Measurements from ENCODE around the gene C1orf159.
"Not testable (repeated sequence)": the region's sequence is repeated elsewhere in the genome, so short reads cannot be mapped to it uniquely, and the experiment has no call there.

Gene C1orf159

GRCh38 chr1:1068517-1069055 is 47.3 kb downstream of the C1orf159 start:
- Histone ChIP-seq H3K36me3 (ENCODE audit: control insufficient read depth, low read depth, low read length) (no peaks in the 10 kb centered on the region), H3K4me3 (ENCODE audit: low read length) (peak overlapping the region; percentile 42), H3K9me3 (ENCODE audit: control insufficient read depth, low read depth, low read length) (no peaks in the 10 kb centered on the region), H3K27me3 (ENCODE audit: control insufficient read depth, insufficient read depth, low read length) (peaks cover 51% of the 10 kb centered on the region), H3K9ac (ENCODE audit: low read length) (no peak overlapping the region), H3K27ac (ENCODE audit: low read length) (no peak overlapping the region), H3K4me1 (ENCODE audit: control insufficient read depth, low read depth, low read length) (peaks cover 6% of the 10 kb centered on the region)

- peaks cover 6% of the 10 kb centered on the region for H3K4me1 ChIP-seq (ENCODE audit: control insufficient read depth, low read depth, low read length)
- H3K4me3 ChIP-seq (ENCODE audit: low read length), result peak overlapping the region; percentile 42
- H3K27me3 ChIP-seq (ENCODE audit: control insufficient read depth, insufficient read depth, low read length), result peaks cover 57% of the 10 kb centered on the region
- H3K27ac ChIP-seq (ENCODE audit: low read length), result no peak overlapping the region
- H3K9ac ChIP-seq (ENCODE audit: low read length), result no peak overlapping the region
- no peaks in the 10 kb centered on the region for H3K36me3 ChIP-seq (ENCODE audit: control insufficient read depth, low read depth, low read length)
- no peaks in the 10 kb centered on the region for H3K9me3 ChIP-seq (ENCODE audit: control insufficient read depth, low read depth, low read length)
These were observed 47.9 kb downstream of the C1orf159 start for GRCh38 chr1:1067860-1068516.

GRCh38 chr1:1067284-1067859 is 48.5 kb downstream of the C1orf159 start:
- Histone ChIP-seq H3K27ac (ENCODE audit: low read length) (no peak overlapping the region), H3K9me3 (ENCODE audit: control insufficient read depth, low read depth, low read length) (no peaks in the 10 kb centered on the region), H3K4me3 (ENCODE audit: low read length) (no peak overlapping the region), H3K36me3 (ENCODE audit: control insufficient read depth, low read depth, low read length) (no peaks in the 10 kb centered on the region), H3K27me3 (ENCODE audit: control insufficient read depth, insufficient read depth, low read length) (peaks cover 63% of the 10 kb centered on the region), H3K4me1 (ENCODE audit: control insufficient read depth, low read depth, low read length) (peaks cover 6% of the 10 kb centered on the region), H3K9ac (ENCODE audit: low read length) (no peak overlapping the region)

- H3K4me1 ChIP-seq (ENCODE audit: control insufficient read depth, low read depth, low read length), result peaks cover 6% of the 10 kb centered on the region
- no peak overlapping the region for H3K27ac ChIP-seq (ENCODE audit: low read length)
- peaks cover 70% of the 10 kb centered on the region for H3K27me3 ChIP-seq (ENCODE audit: control insufficient read depth, insufficient read depth, low read length)
- no peaks in the 10 kb centered on the region for H3K9me3 ChIP-seq (ENCODE audit: control insufficient read depth, low read depth, low read length)
- no peak overlapping the region for H3K9ac ChIP-seq (ENCODE audit: low read length)
- no peaks in the 10 kb centered on the region for H3K36me3 ChIP-seq (ENCODE audit: control insufficient read depth, low read depth, low read length)
- H3K4me3 ChIP-seq (ENCODE audit: low read length), result no peak overlapping the region
These were observed 49.2 kb downstream of the C1orf159 start for GRCh38 chr1:1066403-1067283.

GRCh38 chr1:1065940-1066304 is 50.0 kb downstream of the C1orf159 start:
- not testable (repeated sequence) for H3K36me3 ChIP-seq (ENCODE audit: control insufficient read depth, low read depth, low read length); H3K27ac ChIP-seq (ENCODE audit: low read length); H3K4me1 ChIP-seq (ENCODE audit: control insufficient read depth, low read depth, low read length); H3K4me3 ChIP-seq (ENCODE audit: low read length); H3K9ac ChIP-seq (ENCODE audit: low read length); H3K9me3 ChIP-seq (ENCODE audit: control insufficient read depth, low read depth, low read length)
- H3K27me3 ChIP-seq (ENCODE audit: control insufficient read depth, insufficient read depth, low read length), result peaks cover 73% of the 10 kb centered on the region

- H3K9ac ChIP-seq (ENCODE audit: low read length), result no peak overlapping the region
- no peak overlapping the region for H3K27ac ChIP-seq (ENCODE audit: low read length)
- no peaks in the 10 kb centered on the region for H3K9me3 ChIP-seq (ENCODE audit: control insufficient read depth, low read depth, low read length)
- H3K4me3 ChIP-seq (ENCODE audit: low read length), result no peak overlapping the region
- peaks cover 6% of the 10 kb centered on the region for H3K4me1 ChIP-seq (ENCODE audit: control insufficient read depth, low read depth, low read length)
- no peaks in the 10 kb centered on the region for H3K36me3 ChIP-seq (ENCODE audit: control insufficient read depth, low read depth, low read length)
- H3K27me3 ChIP-seq (ENCODE audit: control insufficient read depth, insufficient read depth, low read length), result peaks cover 73% of the 10 kb centered on the region
These were observed 50.5 kb downstream of the C1orf159 start for GRCh38 chr1:1065265-1065939.

- no peak overlapping the region for H3K4me3 ChIP-seq (ENCODE audit: low read length)
- H3K4me1 ChIP-seq (ENCODE audit: control insufficient read depth, low read depth, low read length), result peaks cover 6% of the 10 kb centered on the region
- no peak overlapping the region for H3K9ac ChIP-seq (ENCODE audit: low read length)
- H3K36me3 ChIP-seq (ENCODE audit: control insufficient read depth, low read depth, low read length), result no peaks in the 10 kb centered on the region
- H3K9me3 ChIP-seq (ENCODE audit: control insufficient read depth, low read depth, low read length), result no peaks in the 10 kb centered on the region
- peaks cover 72% of the 10 kb centered on the region for H3K27me3 ChIP-seq (ENCODE audit: control insufficient read depth, insufficient read depth, low read length)
- no peak overlapping the region for H3K27ac ChIP-seq (ENCODE audit: low read length)
These were observed 51.7 kb downstream of the C1orf159 start for GRCh38 chr1:1063945-1064831.

GRCh38 chr1:1063261-1063944 is 52.5 kb downstream of the C1orf159 start:
- H3K4me3 ChIP-seq (ENCODE audit: low read length), result no peak overlapping the region
- H3K9me3 ChIP-seq (ENCODE audit: control insufficient read depth, low read depth, low read length), result no peaks in the 10 kb centered on the region
- no peak overlapping the region for H3K27ac ChIP-seq (ENCODE audit: low read length)
- no peak overlapping the region for H3K9ac ChIP-seq (ENCODE audit: low read length)
- peaks cover 80% of the 10 kb centered on the region for H3K27me3 ChIP-seq (ENCODE audit: control insufficient read depth, insufficient read depth, low read length)
- H3K36me3 ChIP-seq (ENCODE audit: control insufficient read depth, low read depth, low read length), result no peaks in the 10 kb centered on the region
- peaks cover 6% of the 10 kb centered on the region for H3K4me1 ChIP-seq (ENCODE audit: control insufficient read depth, low read depth, low read length)

GRCh38 chr1:1062348-1063163 is 53.3 kb downstream of the C1orf159 start:
- Histone ChIP-seq H3K27me3 (ENCODE audit: control insufficient read depth, insufficient read depth, low read length) (peaks cover 80% of the 10 kb centered on the region), H3K4me3 (ENCODE audit: low read length) (no peak overlapping the region), H3K36me3 (ENCODE audit: control insufficient read depth, low read depth, low read length) (no peaks in the 10 kb centered on the region), H3K9me3 (ENCODE audit: control insufficient read depth, low read depth, low read length) (no peaks in the 10 kb centered on the region), H3K9ac (ENCODE audit: low read length) (no peak overlapping the region), H3K27ac (ENCODE audit: low read length) (no peak overlapping the region), H3K4me1 (ENCODE audit: control insufficient read depth, low read depth, low read length) (peaks cover 6% of the 10 kb centered on the region)
